ENCODE data around the gene OSTF1. TPM values are rescaled to one million over a fixed set of nuclear protein-coding genes. Genes with fewer than 3 reads are reported as not detected.

The OSTF1 gene
- total RNA-seq, 2 experiments from 2014 or later: 37.3 to 58.1 TPM

- DNase-seq (ENCODE audit: low spot score): no peak
- intact Hi-C loops (cut with micrococcal nuclease; ENCODE audit: unreplicated experiment): no loop called here
- Histone ChIP-seq H3K79me2 (ENCODE audit: insufficient read depth, low read depth, low read length) (peaks cover 59% of the 10 kb centered on the region), H3K4me2 (ENCODE audit: low read length) (no peak overlapping the region), H3K36me3 (ENCODE audit: insufficient read depth, low read length) (no peaks in the 10 kb centered on the region), H3K9me2 (ENCODE audit: insufficient read depth, low read length) (no peaks in the 10 kb centered on the region), H3K9me3 (ENCODE audit: low read length) (no peaks in the 10 kb centered on the region), H3K27ac (ENCODE audit: low read depth, low read length, poor library complexity, severe bottlenecking) (no peak overlapping the region), H4K20me1 (ENCODE audit: insufficient read depth, low read length) (peaks cover 15% of the 10 kb centered on the region), H2AFZ (ENCODE audit: low read length) (no peak overlapping the region), H3K4me3 (ENCODE audit: low read depth, low read length, poor library complexity, severe bottlenecking) (no peak overlapping the region), H3K4me1 (ENCODE audit: insufficient read depth, low read length, poor library complexity, severe bottlenecking) (peaks cover 21% of the 10 kb centered on the region)
- TF ChIP-seq CTCF (conservative IDR thresholded peaks at IDR 0.05; ENCODE audit: low read length): no peak
- no peak for TF ChIP-seq EZH2phosphoT487 (IDR thresholded peaks at IDR 0.05; ENCODE audit: borderline replicate concordance, low read depth, low read length)
- CTCF ChIA-PET (ENCODE audit: unreplicated experiment): interaction anchor here (0.7 kb wide), 1 partner anchor 9 kb away, joined by 3 read pairs; no protein-coding TSS in a partner anchor
- BruUV-seq (replicated peaks): no TSS peak
- POLR2A ChIA-PET: interaction anchor here (0.7 to 1.9 kb wide), 6 partner anchors 12 to 1285 kb away, joined by 4 to 9 read pairs (median 4); partner anchors contain the start of gene CARNMT1
Measured at GRCh38 chr9:75092766-75093165, 4.5 kb downstream of the OSTF1 start.

GRCh38 chr9:75096796-75097195 lies 8.5 kb downstream of the OSTF1 start:
- H3K9me2 ChIP-seq (ENCODE audit: insufficient read depth, low read length): no peaks in the 10 kb centered on the region
- no peaks in the 10 kb centered on the region for H3K36me3 ChIP-seq (ENCODE audit: insufficient read depth, low read length)
- ChIA-PET CTCF (ENCODE audit: unreplicated experiment) (no interaction called here), POLR2A (no interaction called here)
- TF ChIP-seq CTCF (conservative IDR thresholded peaks at IDR 0.05; ENCODE audit: low read length) (no peak), EZH2phosphoT487 (IDR thresholded peaks at IDR 0.05; ENCODE audit: borderline replicate concordance, low read depth, low read length) (no peak)
- peaks cover 40% of the 10 kb centered on the region; the same call in 1 of the 2 replicates for H3K79me2 ChIP-seq (ENCODE audit: insufficient read depth, low read depth, low read length)
- no peaks in the 10 kb centered on the region for H3K4me1 ChIP-seq (ENCODE audit: insufficient read depth, low read length, poor library complexity, severe bottlenecking)
- no peak overlapping the region for H3K4me3 ChIP-seq (ENCODE audit: low read depth, low read length, poor library complexity, severe bottlenecking)
- H3K4me2 ChIP-seq (ENCODE audit: low read length): no peak overlapping the region
- no peaks in the 10 kb centered on the region for H3K9me3 ChIP-seq (ENCODE audit: low read length)
- intact Hi-C loops (cut with micrococcal nuclease; ENCODE audit: unreplicated experiment): no loop called here
- no peak for DNase-seq (ENCODE audit: low spot score)
- no peak overlapping the region for H3K27ac ChIP-seq (ENCODE audit: low read depth, low read length, poor library complexity, severe bottlenecking)
- peaks cover 3% of the 10 kb centered on the region; the same call in 1 of the 2 replicates for H4K20me1 ChIP-seq (ENCODE audit: insufficient read depth, low read length)
- no peak overlapping the region for H2AFZ ChIP-seq (ENCODE audit: low read length)
- no TSS peak for BruUV-seq (replicated peaks)

GRCh38 chr9:75101004-75101588 lies 12.8 kb downstream of the OSTF1 start:
- no peak for DNase-seq (ENCODE audit: low spot score)
- Histone ChIP-seq H3K9me3 (ENCODE audit: low read length) (no peaks in the 10 kb centered on the region), H3K79me2 (ENCODE audit: insufficient read depth, low read depth, low read length) (peaks cover 13% of the 10 kb centered on the region; the same call in 1 of the 2 replicates), H2AFZ (ENCODE audit: low read length) (no peak overlapping the region), H3K4me1 (ENCODE audit: insufficient read depth, low read length, poor library complexity, severe bottlenecking) (no peaks in the 10 kb centered on the region), H3K27ac (ENCODE audit: low read depth, low read length, poor library complexity, severe bottlenecking) (no peak overlapping the region), H3K9me2 (ENCODE audit: insufficient read depth, low read length) (no peaks in the 10 kb centered on the region), H4K20me1 (ENCODE audit: insufficient read depth, low read length) (0 out of 2 replicates have a peak, but pooled peaks cover 8% of the 10 kb centered on the region), H3K4me2 (ENCODE audit: low read length) (no peak overlapping the region), H3K36me3 (ENCODE audit: insufficient read depth, low read length) (peaks cover 6% of the 10 kb centered on the region; the same call in 1 of the 2 replicates), H3K4me3 (ENCODE audit: low read depth, low read length, poor library complexity, severe bottlenecking) (no peak overlapping the region)
- TF ChIP-seq CTCF (conservative IDR thresholded peaks at IDR 0.05; ENCODE audit: low read length): no peak
- no peak for TF ChIP-seq EZH2phosphoT487 (IDR thresholded peaks at IDR 0.05; ENCODE audit: borderline replicate concordance, low read depth, low read length)
- ChIA-PET POLR2A (interaction anchor here (0.6 to 1.5 kb wide), 3 partner anchors 10 to 508 kb away, joined by 3 to 4 read pairs (median 4); no protein-coding TSS in a partner anchor), CTCF (ENCODE audit: unreplicated experiment) (interaction anchor here (0.9 kb wide), 1 partner anchor 9 kb away, joined by 3 read pairs; no protein-coding TSS in a partner anchor)
- no TSS peak for BruUV-seq (replicated peaks)
- intact Hi-C loops (cut with micrococcal nuclease; ENCODE audit: unreplicated experiment): no loop called here

All from OCI-LY7 (cell line).